Measurements from ENCODE around the gene DOCK7.
"Not testable (repeated sequence)": the region's sequence is repeated elsewhere in the genome, so short reads cannot be mapped to it uniquely, and the experiment has no call there.

The DOCK7 gene

DNA sequence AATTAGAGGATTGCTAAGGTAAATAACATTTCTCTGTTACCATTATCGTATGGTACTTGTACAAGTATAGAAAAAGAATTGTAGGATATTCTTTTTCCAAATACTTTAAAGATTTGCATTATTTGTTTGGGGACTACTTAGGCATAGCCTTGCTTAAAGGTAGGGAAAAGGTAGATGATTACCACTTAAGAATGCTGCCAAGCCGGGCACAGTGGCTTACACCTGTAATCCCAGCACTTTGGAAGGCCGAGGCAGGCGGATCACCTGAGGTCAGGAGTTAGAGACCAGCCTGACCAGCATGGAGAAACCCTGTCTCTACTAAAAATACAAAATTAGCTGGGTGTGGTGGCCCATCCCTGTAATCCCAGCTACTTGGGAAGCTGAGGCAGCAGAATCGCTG lies 10.0 kb upstream of the DOCK7 start:
- not testable (repeated sequence) for FAIRE-seq; DNase-seq (ENCODE audit: low spot score)

DNA sequence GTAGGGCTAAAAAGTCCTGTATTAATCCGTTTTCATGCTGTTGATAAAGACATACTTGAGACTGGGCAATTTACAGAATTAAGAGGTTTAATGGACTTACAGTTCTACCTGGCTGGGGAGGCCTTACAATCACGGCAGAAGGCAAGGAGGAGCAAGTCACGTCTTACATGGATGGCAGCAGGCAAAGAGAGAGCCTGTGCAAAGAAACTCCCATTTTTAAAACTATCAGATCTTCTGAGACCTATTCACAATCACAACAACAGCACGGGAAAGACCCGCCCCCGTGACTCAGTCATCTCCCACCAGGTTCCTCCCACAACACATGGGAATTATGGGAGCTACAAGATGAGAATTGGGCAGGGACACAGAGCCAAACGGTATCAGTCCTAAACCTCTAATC lies 6.3 kb upstream of the DOCK7 start:
- FAIRE-seq; DNase-seq (ENCODE audit: low spot score): not testable (repeated sequence)

DNA sequence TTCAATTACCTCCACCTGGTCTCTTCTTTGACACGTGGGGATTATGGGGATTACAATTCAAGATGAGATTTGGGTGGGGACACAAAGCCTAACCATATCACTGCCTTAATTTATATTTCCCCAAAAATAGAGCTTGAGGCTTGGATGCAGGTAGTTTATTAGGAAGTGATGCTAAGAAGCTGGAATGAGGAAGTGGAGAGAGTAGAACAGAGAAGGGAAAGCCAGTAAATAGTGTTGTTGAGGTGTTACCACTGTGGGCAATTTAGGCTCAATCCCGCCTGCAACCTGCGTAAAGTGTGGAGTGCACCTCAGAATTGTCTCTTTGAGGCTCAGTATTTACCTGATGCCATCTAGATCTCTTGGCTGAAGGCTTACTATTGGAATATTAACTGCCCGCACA lies 4.9 kb upstream of the DOCK7 start:
- FAIRE-seq: no peak

DNA sequence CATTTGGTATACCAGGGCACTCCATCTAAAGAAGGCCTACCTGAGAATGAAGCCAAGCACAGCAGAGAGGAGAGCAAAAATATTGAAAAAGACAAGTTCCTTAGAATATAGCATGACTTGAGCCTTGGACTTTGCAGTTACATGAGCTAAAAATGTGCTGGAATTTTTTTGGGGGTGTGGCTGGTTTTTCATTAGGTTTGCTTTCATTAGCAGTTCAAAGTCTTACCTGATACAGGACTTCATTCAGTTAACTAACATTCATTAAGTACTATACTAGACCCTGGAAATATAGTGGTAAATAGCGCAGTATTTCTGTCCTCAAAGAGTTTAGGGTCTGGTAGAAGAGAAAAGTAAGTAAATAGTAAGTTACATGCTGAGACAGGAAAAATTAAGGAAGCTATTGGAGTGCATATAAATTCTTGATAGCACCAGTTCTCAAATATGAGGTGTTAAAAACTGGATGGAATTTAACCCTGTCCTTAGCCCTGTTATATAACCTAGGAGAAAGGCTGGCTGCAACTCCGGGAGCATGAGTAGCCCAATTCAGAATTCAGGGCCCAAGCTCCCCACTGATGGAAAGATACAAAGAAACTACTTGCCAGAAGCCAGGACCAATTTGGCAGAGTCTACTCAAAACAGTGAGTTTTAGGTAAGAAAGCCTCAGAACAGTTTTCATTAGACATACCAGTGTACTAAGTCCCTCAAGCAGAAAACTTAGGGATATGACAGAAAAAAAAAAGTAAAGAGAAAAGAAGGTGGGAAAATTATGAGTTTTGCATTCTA lies 3.1 kb upstream of the DOCK7 start:
- FAIRE-seq: no peak
- DNase-seq (ENCODE audit: low spot score): no peak

More for the DNA sequence above, 4.9 kb upstream of the DOCK7 start:
- DNase-seq (ENCODE audit: low spot score): no peak

DNA sequence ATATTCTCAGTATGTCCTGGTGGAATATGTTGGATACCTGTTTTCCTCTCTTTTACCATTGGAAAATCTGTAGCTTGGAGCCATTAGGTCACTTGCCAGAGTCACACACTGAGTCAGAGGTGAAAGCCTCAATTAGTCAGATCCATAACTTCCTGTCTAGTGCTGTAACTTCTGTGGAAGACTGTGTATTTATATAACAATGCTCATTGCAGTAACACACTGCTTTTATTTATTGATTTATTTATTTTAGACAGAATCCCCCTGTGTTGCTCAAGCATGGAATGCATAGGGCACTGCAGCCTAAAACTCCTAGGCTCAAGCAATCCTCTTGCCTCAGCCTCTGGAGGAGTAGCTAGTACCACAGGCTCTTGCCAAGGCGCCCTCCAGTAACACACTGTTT lies 1.3 kb upstream of the DOCK7 start:
- DNase-seq (ENCODE audit: low spot score): peak; percentile 30
- FAIRE-seq: no peak

DNA sequence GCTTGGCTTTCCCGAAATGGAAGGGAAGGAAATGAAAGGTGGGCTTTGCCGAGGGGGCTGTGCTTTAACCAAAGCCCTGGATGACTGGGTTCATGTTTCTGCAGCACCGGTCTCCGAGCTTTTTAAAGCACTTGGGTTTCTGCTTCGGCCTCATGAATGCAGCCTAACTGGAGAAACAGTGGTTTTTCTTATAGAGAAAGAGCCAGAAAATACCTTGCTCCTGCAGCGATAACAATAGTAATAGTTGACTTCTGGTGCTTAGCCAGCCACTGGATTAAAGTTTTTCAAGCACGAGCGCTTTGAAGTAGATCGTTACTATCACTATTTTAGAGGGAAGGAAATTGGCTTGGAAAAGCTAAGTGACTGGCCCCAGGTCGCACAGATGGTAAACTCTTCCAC lies 500 bp upstream of the DOCK7 start:
- FAIRE-seq: no peak
- DNase-seq (ENCODE audit: low spot score): no peak

DNA sequence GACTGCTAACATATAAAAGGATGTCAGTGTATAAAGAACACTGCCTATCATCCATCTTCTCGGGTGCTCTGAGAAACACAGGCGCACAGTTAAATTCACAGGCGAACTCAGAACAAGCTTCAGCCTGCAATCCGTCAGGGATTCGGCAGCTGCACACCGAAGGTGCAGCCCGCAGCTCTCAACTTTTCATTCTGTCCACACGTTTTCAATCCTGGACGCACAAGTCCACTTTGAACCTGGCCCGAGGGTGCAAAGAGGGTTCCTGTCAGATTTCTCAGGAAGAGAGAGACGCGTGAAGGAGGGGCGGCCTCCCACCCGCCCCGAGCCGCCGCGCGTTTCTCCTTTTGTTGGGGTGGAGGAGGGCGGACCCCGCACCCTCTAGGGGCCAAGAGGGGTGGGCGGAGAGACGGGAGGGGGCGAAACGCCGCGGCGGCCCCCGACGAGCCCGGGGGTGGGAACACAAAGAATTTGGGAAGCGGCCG lies 724 bp downstream of the DOCK7 start:
- DNase-seq (ENCODE audit: low spot score) (peak; percentile 42), FAIRE-seq (no peak)

DNA sequence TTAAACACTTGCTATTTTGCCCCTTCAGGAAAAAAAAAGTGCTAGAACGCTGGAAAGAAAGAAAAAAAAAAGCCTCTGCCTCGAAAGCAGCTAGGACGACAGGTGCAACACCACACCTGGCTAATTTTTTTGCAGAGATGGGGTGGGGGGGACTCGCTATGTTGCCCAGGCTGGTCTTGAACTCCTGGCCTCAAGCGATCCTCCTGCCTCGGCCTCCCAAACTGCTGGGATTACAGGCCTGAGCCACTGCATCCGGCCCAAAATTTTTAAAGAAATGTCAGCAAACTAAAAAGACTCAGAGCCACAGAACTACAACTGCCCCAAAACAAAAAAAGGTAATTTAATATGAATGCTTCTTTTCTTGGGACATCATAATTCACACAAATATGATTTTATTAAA lies 1.4 kb downstream of the DOCK7 start:
- DNase-seq (ENCODE audit: low spot score) (no peak), FAIRE-seq (no peak)

DNA sequence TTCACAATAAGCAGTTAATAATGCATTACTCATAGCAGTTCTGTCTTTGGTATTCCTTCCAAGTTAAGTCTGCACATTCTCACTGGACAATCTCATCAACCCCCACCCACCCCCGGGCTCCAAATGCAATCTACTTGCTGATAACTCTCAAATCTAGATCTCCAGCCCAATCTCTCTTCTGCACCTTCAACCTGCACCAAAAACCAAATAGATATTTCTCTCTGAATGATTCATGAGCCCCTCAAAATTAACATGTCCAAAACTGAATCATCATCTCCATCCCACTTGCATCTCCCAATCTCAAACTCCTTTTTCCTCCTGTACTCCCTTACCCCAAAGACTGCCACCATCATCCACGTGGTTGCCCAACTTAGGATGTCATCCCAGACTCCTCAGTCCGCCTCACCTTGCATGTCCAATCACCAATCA lies 2.7 kb downstream of the DOCK7 start:
- DNase-seq (ENCODE audit: low spot score) (no peak), FAIRE-seq (no peak)

DNA sequence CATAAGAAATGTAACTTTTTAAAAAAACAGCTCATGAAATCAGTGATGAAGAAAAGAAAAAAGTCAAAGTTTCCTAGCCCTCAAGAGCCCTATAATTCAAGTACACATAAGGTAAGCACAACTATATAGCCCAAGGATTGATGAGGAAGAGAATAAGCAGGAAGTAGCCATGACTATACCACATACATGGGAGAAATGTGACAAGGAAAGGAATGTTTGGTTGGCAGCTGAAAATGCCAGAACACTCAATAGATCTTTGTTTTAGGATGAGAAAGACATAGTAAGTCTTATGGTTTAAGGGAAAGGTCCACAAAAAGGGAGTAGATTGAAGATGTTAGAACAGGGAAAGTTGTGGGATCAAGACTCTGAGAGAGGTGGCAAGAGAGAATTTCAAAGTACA lies 5.7 kb downstream of the DOCK7 start:
- DNase-seq (ENCODE audit: low spot score): no peak
- FAIRE-seq: no peak

DNA sequence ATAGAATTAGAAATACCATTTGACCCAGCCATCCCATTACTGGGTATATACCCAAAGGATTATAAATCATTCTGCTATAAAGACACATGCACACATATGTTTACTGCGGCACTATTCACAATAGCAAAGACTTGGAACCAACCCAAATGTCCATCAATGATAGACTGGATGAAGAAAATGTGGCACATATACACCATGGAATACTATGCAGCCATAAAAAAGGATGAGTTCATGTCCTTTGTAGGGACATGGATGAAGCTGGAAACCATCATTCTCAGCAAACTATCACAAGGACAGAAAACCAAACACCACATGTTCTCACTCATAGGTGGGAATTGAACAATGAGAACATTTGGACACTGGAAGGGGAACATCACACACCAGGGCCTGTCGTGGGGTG lies 7.2 kb downstream of the DOCK7 start:
- not testable (repeated sequence) for DNase-seq (ENCODE audit: low spot score); FAIRE-seq

DNA sequence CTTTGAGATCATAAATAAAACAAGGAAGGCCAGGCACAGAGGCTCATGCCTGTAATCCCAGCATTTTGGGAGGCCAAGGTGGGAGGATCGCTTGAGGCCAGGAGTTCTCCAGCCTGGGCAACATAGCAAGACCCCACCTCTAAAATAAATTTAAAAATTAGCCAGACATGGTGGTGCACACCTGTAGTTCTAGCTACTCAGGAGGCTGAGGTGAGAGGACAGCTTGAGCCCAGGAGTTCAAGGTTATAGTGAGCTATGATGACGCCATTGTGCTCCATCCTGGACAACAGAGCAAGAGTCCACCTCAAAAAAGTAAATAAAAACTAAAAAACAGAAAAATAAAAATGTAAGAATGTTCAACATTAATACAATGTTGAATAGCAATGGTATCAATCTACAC lies 10.4 kb downstream of the DOCK7 start:
- not testable (repeated sequence) for FAIRE-seq

DNA sequence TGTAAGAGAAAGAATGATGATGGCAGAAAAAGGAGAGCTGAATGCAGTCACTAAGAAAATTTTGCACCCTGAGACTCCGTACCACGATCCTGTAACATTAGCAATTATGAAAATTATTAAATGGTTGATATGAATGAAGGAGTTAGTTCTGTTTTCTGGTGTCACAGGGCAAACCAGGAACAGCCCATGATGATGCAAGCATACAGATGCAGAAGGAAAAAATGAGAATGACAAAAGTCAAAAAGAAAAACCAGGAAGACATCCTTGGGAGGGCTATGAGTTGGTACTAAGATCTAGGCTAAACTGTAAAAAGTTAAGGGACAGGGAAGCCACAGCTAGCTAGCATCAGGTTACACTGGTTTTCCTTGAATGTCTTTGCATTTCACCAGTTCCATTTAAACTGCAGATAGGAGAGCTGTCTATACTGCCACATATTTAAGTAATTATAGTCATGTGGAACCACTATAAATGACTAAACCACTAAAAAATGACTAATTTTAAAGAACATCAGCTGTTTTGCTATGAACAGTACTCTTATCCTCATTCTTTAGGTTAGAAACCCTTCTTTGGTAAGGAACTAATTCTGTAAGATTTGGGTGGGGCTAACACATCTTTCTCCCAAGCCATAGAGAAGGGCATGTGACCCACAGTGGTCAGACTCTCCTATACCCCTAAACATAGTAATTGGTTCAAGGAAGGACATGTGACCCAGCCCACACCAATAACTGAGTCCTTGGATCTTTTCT lies 11.4 kb downstream of the DOCK7 start:
- DNase-seq (ENCODE audit: low spot score) (no peak), FAIRE-seq (no peak)

More for the DNA sequence above, 10.4 kb downstream of the DOCK7 start:
- DNase-seq (ENCODE audit: low spot score): not testable (repeated sequence)

DNA sequence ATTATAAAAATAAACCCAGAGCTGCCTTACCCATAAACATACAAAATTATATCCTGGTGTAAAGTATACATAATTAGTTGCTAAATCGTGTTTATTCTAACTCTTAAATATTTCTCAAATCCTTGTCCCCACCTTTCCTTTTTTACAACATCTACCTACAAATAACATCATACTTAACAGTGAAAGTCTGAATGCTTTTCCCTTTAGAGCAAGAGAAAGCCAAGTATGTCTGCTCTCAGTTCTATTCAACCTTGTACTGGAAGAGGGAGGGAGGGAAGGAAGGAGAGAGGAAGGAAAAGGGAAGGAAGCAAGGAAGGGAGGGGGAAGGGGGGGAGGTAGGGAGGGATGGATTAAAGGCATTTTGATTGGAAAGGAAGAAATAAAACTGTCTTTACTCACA lies 14.6 kb downstream of the DOCK7 start:
- no peak for FAIRE-seq
- DNase-seq (ENCODE audit: low spot score): no peak

DNA sequence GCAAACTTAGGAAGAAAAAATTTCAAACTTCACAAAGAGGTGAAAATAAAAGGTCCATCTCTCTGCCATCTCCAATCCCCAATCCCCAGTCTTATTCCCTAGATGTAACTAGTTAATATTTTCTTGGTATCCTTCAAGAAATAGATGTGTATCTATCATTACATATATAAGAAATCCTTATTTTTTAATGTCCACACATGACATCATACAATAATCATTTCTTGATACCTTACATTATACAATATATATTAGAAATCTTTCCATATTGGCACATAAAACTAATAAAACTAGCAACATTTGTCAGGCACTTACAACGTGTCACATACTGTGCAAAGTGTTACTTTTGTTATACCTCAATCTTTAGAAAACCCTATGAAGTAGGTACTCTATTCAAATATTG lies 16.2 kb downstream of the DOCK7 start:
- DNase-seq (ENCODE audit: low spot score) (no peak), FAIRE-seq (no peak)

DNA sequence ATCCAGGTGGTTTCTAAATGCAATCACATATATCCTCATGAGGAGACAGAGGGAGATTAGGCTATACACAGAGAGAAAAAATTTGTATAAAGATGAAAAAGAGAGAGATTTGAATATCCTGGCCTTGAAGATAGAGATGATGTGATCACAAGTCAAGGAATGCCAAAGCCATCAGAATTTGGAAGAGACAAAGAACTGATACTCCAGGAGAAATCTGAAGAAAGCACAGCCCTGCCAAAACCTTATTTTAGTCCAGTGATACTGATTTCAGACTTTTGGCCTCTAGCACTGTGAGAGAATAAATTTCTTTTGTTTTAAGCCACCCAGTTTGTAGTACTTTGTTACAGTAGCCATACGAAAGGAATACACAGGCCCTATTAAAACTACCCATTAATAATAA lies 33.4 kb downstream of the DOCK7 start:
- FAIRE-seq (no peak), DNase-seq (ENCODE audit: low spot score) (no peak)

DNA sequence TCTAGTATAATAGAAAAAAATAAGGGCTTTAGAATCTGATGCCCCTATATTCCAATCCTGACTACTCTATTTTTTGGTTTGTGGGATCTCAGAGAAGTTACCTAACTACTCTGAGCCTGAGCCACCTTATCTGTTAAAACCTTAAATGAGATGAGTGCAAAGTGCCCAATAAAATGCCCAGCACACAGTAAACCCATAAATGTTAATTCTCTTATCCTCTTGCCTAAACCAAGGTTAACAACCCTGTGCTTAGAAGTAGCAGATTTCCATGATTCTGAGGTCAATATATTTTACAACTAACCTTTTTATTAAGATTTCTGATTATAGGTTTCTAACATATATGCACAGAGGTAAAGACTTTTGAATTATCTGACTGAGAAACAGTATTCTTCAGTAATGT lies 35.8 kb downstream of the DOCK7 start:
- DNase-seq (ENCODE audit: low spot score): no peak
- no peak for FAIRE-seq

DNA sequence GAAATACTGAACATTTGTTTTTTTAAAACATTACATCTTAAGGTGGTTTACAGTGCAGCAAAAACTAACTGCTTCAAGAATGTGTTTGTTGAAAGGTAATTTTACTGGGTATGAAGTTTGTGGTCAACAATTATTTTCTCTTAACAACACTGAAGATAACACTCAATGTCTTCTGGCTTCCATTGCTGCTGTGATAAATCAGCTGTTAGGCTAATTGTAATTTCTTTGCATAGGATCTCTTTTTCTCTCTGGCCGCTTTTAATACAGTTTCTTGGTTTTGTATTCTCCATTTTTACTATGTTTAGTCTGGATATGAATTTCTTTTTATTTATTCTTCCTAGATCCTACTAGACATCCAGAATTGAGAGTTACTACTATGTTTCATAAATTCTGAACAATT lies 44.9 kb downstream of the DOCK7 start:
- DNase-seq (ENCODE audit: low spot score) (no peak), FAIRE-seq (no peak)

DNA sequence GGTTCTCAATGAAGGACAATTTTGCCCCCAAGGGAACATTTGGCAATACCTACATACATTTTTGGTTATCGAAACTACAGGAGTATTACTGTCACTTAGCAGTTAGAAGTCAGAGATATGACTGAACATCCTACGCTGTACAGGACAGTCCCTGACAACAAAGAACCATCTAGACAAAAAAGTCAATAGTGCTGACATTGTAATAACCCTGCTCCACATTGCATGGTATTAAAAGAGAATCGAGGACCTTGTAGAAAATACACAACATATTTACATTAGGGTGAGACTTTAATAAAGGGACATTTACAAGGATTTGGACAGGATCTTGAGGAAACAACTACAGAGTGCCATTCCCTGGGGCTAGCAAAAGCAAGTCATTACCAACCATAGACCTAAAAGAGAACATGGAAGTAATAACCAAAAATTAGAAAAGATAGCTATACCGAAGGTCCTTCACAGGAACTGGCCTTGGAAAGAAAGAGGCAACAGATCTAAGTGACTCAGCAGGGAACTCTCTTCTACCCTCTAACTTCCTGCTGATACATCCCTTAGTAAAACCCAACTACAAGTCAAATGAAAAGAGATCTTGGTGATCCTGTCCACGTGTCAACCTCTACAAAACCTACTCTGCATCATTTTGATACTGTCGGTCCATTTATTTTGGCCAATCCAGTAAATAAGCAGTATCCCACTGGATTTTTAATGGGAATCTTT lies 50.6 kb downstream of the DOCK7 start:
- no peak for FAIRE-seq

DNA sequence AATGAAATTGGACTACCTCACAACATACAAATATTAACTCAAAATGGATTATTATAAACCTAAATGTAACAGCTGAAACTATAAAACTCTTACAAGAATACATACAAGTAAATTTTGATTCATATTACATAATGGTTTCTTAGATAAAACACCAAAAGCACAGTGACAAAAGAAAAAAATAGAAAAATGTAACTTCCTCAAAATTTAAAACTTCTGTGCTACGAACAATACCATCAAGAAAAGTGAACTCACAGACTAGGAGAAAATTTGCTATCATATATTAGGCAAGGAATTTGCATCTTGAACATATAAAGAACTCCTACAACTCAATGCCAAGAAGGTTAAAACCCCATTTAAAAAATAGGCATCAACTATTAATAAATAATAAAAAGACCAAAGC lies 59.7 kb downstream of the DOCK7 start:
- no peak for DNase-seq (ENCODE audit: low spot score)
- no peak for FAIRE-seq

More for the DNA sequence above, 50.6 kb downstream of the DOCK7 start:
- DNase-seq (ENCODE audit: low spot score): no peak

DNA sequence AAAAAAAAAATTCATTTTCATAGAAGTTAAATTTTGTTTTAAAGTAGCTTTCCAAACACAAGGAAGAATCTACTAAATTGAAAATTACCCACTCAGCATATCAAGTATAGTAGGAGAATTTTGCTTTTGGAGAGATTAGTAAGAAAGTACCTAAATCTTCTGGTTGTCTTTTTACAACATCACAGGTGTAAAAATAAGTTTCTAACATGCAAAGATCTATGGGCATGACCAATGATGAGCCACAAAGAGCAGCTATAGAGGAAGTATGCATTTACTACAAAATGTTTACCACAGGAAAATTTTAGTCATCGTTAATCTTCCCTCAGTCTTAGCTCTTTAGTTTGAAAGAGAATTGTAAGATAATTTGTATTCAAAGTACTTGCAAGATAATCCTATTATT lies 62.8 kb downstream of the DOCK7 start:
- DNase-seq (ENCODE audit: low spot score) (no peak), FAIRE-seq (no peak)

DNA sequence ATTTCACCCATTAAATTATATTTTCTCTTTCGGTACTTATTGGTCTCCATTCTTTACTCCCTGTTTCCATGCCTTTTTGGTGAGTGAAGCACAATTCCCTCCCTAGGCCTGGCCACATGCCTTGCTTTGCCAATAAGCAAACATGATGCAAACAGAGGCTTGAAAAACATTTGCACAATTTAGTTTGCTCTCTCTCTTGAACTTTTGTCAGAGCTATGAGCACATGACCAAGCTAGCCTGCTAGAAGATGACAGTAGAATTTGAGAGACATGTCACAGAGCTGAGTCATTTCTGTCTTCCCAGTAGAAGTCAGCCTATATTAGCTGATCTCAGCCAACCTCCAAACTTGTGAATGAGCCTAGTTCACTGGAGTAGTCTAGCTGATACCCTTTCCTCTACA lies 66.3 kb downstream of the DOCK7 start:
- no peak for FAIRE-seq
- peak; percentile 53 for DNase-seq (ENCODE audit: low spot score)

Data from urothelium cell line (cell line).